ENCODE results near the gene LONRF2.

Gene LONRF2

GRCh38 chr2:100289020-100289419, 33.3 kb downstream of the LONRF2 start:
- CTCF ChIA-PET = interaction anchor here (1.3 kb wide), 1 partner anchor 26 kb away, joined by 4 read pairs; no protein-coding TSS in a partner anchor
- no peak for TF ChIP-seq TARDBP (IDR thresholded peaks at IDR 0.05)
- no peak for TF ChIP-seq L3MBTL2 (conservative IDR thresholded peaks at IDR 0.05)
- no peak for TF ChIP-seq CTBP1 (IDR thresholded peaks at IDR 0.05; ENCODE audit: borderline replicate concordance)
- TF ChIP-seq ZNF384 (IDR thresholded peaks at IDR 0.05) = no peak
- no peak for TF ChIP-seq NFRKB (IDR thresholded peaks at IDR 0.05)
- no peak for TF ChIP-seq SUZ12 (IDR thresholded peaks at IDR 0.05)
- no peak for TF ChIP-seq LEF1 (IDR thresholded peaks at IDR 0.05; ENCODE audit: borderline replicate concordance)
- TF ChIP-seq FOXK2 (IDR thresholded peaks at IDR 0.05) = no peak
- no peak for TF ChIP-seq BHLHE40 (IDR thresholded peaks at IDR 0.05; ENCODE audit: borderline replicate concordance)
- TF ChIP-seq FOXM1 (IDR thresholded peaks at IDR 0.05; ENCODE audit: borderline replicate concordance) = no peak
- TF ChIP-seq ARNT (IDR thresholded peaks at IDR 0.05) = no peak
- TF ChIP-seq PKNOX1 (IDR thresholded peaks at IDR 0.05) = no peak
- no peak for TF ChIP-seq HDGF (IDR thresholded peaks at IDR 0.05; ENCODE audit: borderline replicate concordance)
- no peak for TF ChIP-seq SP1 (IDR thresholded peaks at IDR 0.05)
- TF ChIP-seq FOXA1 (IDR thresholded peaks at IDR 0.05) = no peak
- no peak for TF ChIP-seq ELF4 (IDR thresholded peaks at IDR 0.05)
- no peak for DNase-seq (ENCODE audit: extremely low spot score)
- POLR2A ChIA-PET = no interaction called here

GRCh38 chr2:100286318-100286717, 36.0 kb downstream of the LONRF2 start:
- ChIA-PET POLR2A (interaction anchor here (0.8 to 0.9 kb wide), 2 partner anchors 13 to 17 kb away, joined by 3 read pairs; no protein-coding TSS in a partner anchor), CTCF (interaction anchor here (1.9 kb wide), 1 partner anchor 23 kb away, joined by 9 read pairs; no protein-coding TSS in a partner anchor)
- no peak for DNase-seq (ENCODE audit: extremely low spot score)
- TF ChIP-seq HDGF (IDR thresholded peaks at IDR 0.05; ENCODE audit: borderline replicate concordance) (no peak), FOXA1 (IDR thresholded peaks at IDR 0.05) (no peak), TARDBP (IDR thresholded peaks at IDR 0.05) (no peak), PKNOX1 (IDR thresholded peaks at IDR 0.05) (no peak), SUZ12 (IDR thresholded peaks at IDR 0.05) (no peak), FOXK2 (IDR thresholded peaks at IDR 0.05) (no peak)

- DNase-seq (ENCODE audit: extremely low spot score) = no peak
- ChIA-PET CTCF (interaction anchor here (0.6 to 1.9 kb wide), 2 partner anchors 23 to 274 kb away, joined by 4 to 9 read pairs; no protein-coding TSS in a partner anchor), POLR2A (interaction anchor here (0.9 kb wide), 1 partner anchor 16 kb away, joined by 3 read pairs; no protein-coding TSS in a partner anchor)
Measured at GRCh38 chr2:100285691-100286090, 36.6 kb downstream of the LONRF2 start.

GRCh38 chr2:100285011-100285410, 37.3 kb downstream of the LONRF2 start:
- TF ChIP-seq SP1 (IDR thresholded peaks at IDR 0.05) (no peak), CTBP1 (IDR thresholded peaks at IDR 0.05; ENCODE audit: borderline replicate concordance) (no peak), ARNT (IDR thresholded peaks at IDR 0.05) (no peak), PKNOX1 (IDR thresholded peaks at IDR 0.05) (no peak), TARDBP (IDR thresholded peaks at IDR 0.05) (no peak), FOXK2 (IDR thresholded peaks at IDR 0.05) (no peak), NFRKB (IDR thresholded peaks at IDR 0.05) (no peak), SUZ12 (IDR thresholded peaks at IDR 0.05) (no peak), FOXA1 (IDR thresholded peaks at IDR 0.05) (no peak), L3MBTL2 (conservative IDR thresholded peaks at IDR 0.05) (no peak), LEF1 (IDR thresholded peaks at IDR 0.05; ENCODE audit: borderline replicate concordance) (no peak), FOXM1 (IDR thresholded peaks at IDR 0.05; ENCODE audit: borderline replicate concordance) (no peak), HDGF (IDR thresholded peaks at IDR 0.05; ENCODE audit: borderline replicate concordance) (no peak), ZNF384 (IDR thresholded peaks at IDR 0.05) (no peak), BHLHE40 (IDR thresholded peaks at IDR 0.05; ENCODE audit: borderline replicate concordance) (no peak), ELF4 (IDR thresholded peaks at IDR 0.05) (no peak)
- DNase-seq (ENCODE audit: extremely low spot score) = no peak
- ChIA-PET POLR2A (no interaction called here), CTCF (interaction anchor here (0.6 to 1.9 kb wide), 2 partner anchors 22 to 274 kb away, joined by 4 to 9 read pairs; no protein-coding TSS in a partner anchor)

More at GRCh38 chr2:100285691-100286090, 36.6 kb downstream of the LONRF2 start:
- no peak for TF ChIP-seq FOXK2 (IDR thresholded peaks at IDR 0.05)
- TF ChIP-seq LEF1 (IDR thresholded peaks at IDR 0.05; ENCODE audit: borderline replicate concordance) = no peak

- POLR2A ChIA-PET = no interaction called here
- TF ChIP-seq ARNT (IDR thresholded peaks at IDR 0.05) = no peak
- TF ChIP-seq ZNF384 (IDR thresholded peaks at IDR 0.05) = no peak
- TF ChIP-seq FOXK2 (IDR thresholded peaks at IDR 0.05) = no peak
- no peak for TF ChIP-seq L3MBTL2 (conservative IDR thresholded peaks at IDR 0.05)
- no peak for TF ChIP-seq HDGF (IDR thresholded peaks at IDR 0.05; ENCODE audit: borderline replicate concordance)
- TF ChIP-seq SP1 (IDR thresholded peaks at IDR 0.05) = no peak
- no peak for TF ChIP-seq LEF1 (IDR thresholded peaks at IDR 0.05; ENCODE audit: borderline replicate concordance)
- CTCF ChIA-PET = no interaction called here
- DNase-seq (ENCODE audit: extremely low spot score) = no peak
Measured at GRCh38 chr2:100283724-100284501, 38.4 kb downstream of the LONRF2 start.

All from HEK293T (cell line).